ENCODE results near the gene CCT5. TPM values are rescaled to one million over a fixed set of nuclear protein-coding genes. Genes with fewer than 3 reads are reported as not detected.
A peak's percentile ranks its signal among the peaks of the same experiment; 100 is the strongest.
"Not testable (repeated sequence)": the region's sequence is repeated elsewhere in the genome, so short reads cannot be mapped to it uniquely, and the experiment has no call there.

CCT5 gene
- total RNA-seq, 4 donors from 2014 or later, result 65.8 to 154 (median 142) TPM

GRCh38 chr5:10279925-10280720 is 30.0 kb downstream of the CCT5 start:
- Histone ChIP-seq H3K4me1 (no peaks in the 10 kb centered on the region), H3K36me3 (no peaks in the 10 kb centered on the region), H3K9me3 (no peaks in the 10 kb centered on the region), H3K4me3 (no peak overlapping the region), H3K27ac (no peak overlapping the region), H3K27me3 (no peaks in the 10 kb centered on the region)
- WGBS, result 88% methylated on average over 7 of the region's 7 CpGs
- TF ChIP-seq POLR2A (IDR thresholded peaks at IDR 0.05) (no peak), EP300 (IDR thresholded peaks at IDR 0.05) (no peak), POLR2AphosphoS5 (IDR thresholded peaks at IDR 0.05) (no peak)
- TF ChIP-seq, protein P1, sequence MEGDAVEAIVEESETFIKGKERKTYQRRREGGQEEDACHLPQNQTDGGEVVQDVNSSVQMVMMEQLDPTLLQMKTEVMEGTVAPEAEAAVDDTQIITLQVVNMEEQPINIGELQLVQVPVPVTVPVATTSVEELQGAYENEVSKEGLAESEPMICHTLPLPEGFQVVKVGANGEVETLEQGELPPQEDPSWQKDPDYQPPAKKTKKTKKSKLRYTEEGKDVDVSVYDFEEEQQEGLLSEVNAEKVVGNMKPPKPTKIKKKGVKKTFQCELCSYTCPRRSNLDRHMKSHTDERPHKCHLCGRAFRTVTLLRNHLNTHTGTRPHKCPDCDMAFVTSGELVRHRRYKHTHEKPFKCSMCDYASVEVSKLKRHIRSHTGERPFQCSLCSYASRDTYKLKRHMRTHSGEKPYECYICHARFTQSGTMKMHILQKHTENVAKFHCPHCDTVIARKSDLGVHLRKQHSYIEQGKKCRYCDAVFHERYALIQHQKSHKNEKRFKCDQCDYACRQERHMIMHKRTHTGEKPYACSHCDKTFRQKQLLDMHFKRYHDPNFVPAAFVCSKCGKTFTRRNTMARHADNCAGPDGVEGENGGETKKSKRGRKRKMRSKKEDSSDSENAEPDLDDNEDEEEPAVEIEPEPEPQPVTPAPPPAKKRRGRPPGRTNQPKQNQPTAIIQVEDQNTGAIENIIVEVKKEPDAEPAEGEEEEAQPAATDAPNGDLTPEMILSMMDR (IDR thresholded peaks at IDR 0.05), result no peak
- peak in 1 of 2 donors; percentile 23 for DNase-seq (ENCODE audit: low spot score in 2 of 2)

- Histone ChIP-seq H3K4me3 (no peak overlapping the region), H3K27me3 (no peaks in the 10 kb centered on the region), H3K9me3 (no peaks in the 10 kb centered on the region), H3K4me1 (peaks cover 12% of the 10 kb centered on the region), H3K27ac (no peak overlapping the region), H3K36me3 (no peaks in the 10 kb centered on the region)
- whole genome bisulfite sequencing, result 33% methylated on average over 15 of the region's 17 CpGs
- TF ChIP-seq POLR2A (IDR thresholded peaks at IDR 0.05), result no peak
- TF ChIP-seq, protein P1 (IDR thresholded peaks at IDR 0.05), result peak; percentile 75 to 82
- peak; percentile 89 to 92 for DNase-seq (ENCODE audit: low spot score in 2 of 2)
These were observed 34.0 kb downstream of the CCT5 start for GRCh38 chr5:10283927-10284635.

DNA sequence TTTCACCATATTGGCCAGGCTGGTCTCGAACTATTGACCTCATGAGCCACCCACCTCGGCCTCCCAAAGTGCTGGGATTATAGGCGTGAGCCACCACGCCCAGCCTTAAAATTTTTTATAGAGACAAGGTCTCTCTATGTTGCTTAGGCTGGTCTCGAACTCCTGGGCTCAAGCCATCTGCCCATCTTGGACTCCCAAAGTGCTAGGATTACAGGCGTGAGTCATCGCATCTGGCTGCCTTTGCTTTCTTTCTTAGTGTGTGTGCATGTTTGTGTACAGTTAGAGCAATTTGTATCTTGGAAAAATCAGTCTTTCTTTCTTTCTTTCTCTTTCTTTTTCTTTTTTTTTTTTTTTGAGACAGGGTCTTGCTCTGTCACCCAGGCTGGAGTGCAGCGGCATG is 35.3 kb downstream of the CCT5 start:
- not testable (repeated sequence) for H3K36me3 ChIP-seq, H3K9me3 ChIP-seq, H3K27me3 ChIP-seq, H3K4me3 ChIP-seq, H3K27ac ChIP-seq
- 67% methylated on average over 8 of the region's 8 CpGs for WGBS
- DNase-seq (ENCODE audit: low spot score in 2 of 2), result peak in 1 of 2 donors; percentile 37
- H3K4me1 ChIP-seq, result peaks cover 13% of the 10 kb centered on the region

GRCh38 chr5:10286162-10286861 is 36.2 kb downstream of the CCT5 start:
- H3K4me1 ChIP-seq, result peaks cover 13% of the 10 kb centered on the region
- 61% methylated on average over 6 of the region's 6 CpGs for WGBS
- DNase-seq (ENCODE audit: low spot score in 2 of 2), result peak in 1 of 2 donors; percentile 57
- no peak overlapping the region for H3K27ac ChIP-seq
- no peak overlapping the region for H3K4me3 ChIP-seq
- no peaks in the 10 kb centered on the region for H3K36me3 ChIP-seq
- TF ChIP-seq POLR2A (IDR thresholded peaks at IDR 0.05) (no peak), POLR2AphosphoS5 (IDR thresholded peaks at IDR 0.05) (no peak), EP300 (IDR thresholded peaks at IDR 0.05) (no peak)
- TF ChIP-seq, protein P1 (IDR thresholded peaks at IDR 0.05), result no peak
- no peaks in the 10 kb centered on the region for H3K27me3 ChIP-seq
- no peaks in the 10 kb centered on the region for H3K9me3 ChIP-seq

- Histone ChIP-seq H3K27me3 (no peaks in the 10 kb centered on the region), H3K36me3 (no peaks in the 10 kb centered on the region), H3K4me1 (peaks cover 13% of the 10 kb centered on the region), H3K9me3 (no peaks in the 10 kb centered on the region), H3K27ac (no peak overlapping the region), H3K4me3 (no peak overlapping the region)
- no peak for DNase-seq (ENCODE audit: low spot score in 2 of 2)
- WGBS, result 51% methylated on average over 7 of the region's 7 CpGs
- TF ChIP-seq POLR2AphosphoS5 (IDR thresholded peaks at IDR 0.05) (no peak), EP300 (IDR thresholded peaks at IDR 0.05) (no peak), POLR2A (IDR thresholded peaks at IDR 0.05) (no peak)
- TF ChIP-seq, protein P1 (IDR thresholded peaks at IDR 0.05), result no peak
These were observed 36.8 kb downstream of the CCT5 start for GRCh38 chr5:10286862-10287227.
